ENCODE results near the gene RASSF3. TPM values are rescaled to one million over a fixed set of nuclear protein-coding genes. Genes with fewer than 3 reads are reported as not detected.

RASSF3 gene
- total RNA-seq, 1 donor from 2014 or later = 43.5 TPM

- Mint-ChIP-seq H3K36me3 (ENCODE audit: low read depth, unreplicated experiment) (peaks cover 3% of the 10 kb centered on the region), H3K27ac (ENCODE audit: unreplicated experiment) (peak overlapping the region; percentile 25), H3K27me3 (ENCODE audit: unreplicated experiment) (no peaks in the 10 kb centered on the region), H3K9me3 (ENCODE audit: unreplicated experiment) (no peaks in the 10 kb centered on the region), H3K4me1 (ENCODE audit: unreplicated experiment) (peaks cover 27% of the 10 kb centered on the region), H3K4me3 (ENCODE audit: unreplicated experiment) (no peak overlapping the region)
- DNase-seq (ENCODE audit: low spot score) = no peak
- TF ChIP-seq, protein P1, sequence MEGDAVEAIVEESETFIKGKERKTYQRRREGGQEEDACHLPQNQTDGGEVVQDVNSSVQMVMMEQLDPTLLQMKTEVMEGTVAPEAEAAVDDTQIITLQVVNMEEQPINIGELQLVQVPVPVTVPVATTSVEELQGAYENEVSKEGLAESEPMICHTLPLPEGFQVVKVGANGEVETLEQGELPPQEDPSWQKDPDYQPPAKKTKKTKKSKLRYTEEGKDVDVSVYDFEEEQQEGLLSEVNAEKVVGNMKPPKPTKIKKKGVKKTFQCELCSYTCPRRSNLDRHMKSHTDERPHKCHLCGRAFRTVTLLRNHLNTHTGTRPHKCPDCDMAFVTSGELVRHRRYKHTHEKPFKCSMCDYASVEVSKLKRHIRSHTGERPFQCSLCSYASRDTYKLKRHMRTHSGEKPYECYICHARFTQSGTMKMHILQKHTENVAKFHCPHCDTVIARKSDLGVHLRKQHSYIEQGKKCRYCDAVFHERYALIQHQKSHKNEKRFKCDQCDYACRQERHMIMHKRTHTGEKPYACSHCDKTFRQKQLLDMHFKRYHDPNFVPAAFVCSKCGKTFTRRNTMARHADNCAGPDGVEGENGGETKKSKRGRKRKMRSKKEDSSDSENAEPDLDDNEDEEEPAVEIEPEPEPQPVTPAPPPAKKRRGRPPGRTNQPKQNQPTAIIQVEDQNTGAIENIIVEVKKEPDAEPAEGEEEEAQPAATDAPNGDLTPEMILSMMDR (IDR thresholded peaks at IDR 0.05; ENCODE audit: unreplicated experiment) = no peak
Measured at GRCh38 chr12:64658892-64659481, 48.7 kb downstream of the RASSF3 start.

DNA sequence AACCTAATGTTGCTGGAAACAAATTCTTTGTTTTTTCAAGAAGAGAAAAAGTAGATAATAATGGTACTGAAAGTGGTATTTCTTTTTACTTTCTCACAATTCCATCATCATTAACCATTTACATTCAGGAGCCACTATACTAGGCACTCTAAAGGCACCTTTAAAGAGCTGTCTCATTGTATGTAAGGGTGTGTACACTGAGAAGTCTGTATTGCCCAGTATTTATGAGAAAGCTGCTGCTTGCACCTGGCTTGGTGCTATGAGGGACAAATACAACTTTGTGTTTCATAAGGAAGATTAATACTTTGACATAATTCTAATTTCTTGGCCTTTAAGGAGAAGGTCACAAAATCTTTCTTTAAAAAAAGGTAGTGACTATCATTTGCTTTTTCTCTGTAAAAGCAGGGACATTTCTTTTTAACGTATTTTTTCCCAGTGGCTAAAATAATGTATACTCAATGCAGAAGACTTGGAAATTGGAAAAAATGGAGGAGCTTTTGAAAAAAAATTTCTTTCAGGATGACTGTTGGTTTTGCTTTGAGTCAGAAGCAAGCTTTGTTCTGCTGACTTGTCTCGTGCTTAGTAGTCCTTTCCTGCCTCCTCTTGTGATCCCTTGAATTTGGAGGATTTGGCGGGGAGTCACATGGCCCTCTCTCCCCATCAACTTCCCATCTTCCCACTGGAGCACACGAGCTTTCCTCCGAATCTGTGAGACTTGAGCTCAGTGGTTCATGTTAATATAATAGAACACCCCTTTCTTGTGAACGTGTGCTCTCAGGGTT lies 50.1 kb downstream of the RASSF3 start:
- Mint-ChIP-seq H3K9me3 (ENCODE audit: unreplicated experiment) (no peaks in the 10 kb centered on the region), H3K27ac (ENCODE audit: unreplicated experiment) (peak overlapping the region; percentile 22), H3K36me3 (ENCODE audit: low read depth, unreplicated experiment) (peaks cover 3% of the 10 kb centered on the region), H3K4me3 (ENCODE audit: unreplicated experiment) (no peak overlapping the region), H3K4me1 (ENCODE audit: unreplicated experiment) (peaks cover 29% of the 10 kb centered on the region), H3K27me3 (ENCODE audit: unreplicated experiment) (no peaks in the 10 kb centered on the region)
- TF ChIP-seq, protein P1 (IDR thresholded peaks at IDR 0.05; ENCODE audit: unreplicated experiment) = no peak
- no peak for DNase-seq (ENCODE audit: low spot score)

DNA sequence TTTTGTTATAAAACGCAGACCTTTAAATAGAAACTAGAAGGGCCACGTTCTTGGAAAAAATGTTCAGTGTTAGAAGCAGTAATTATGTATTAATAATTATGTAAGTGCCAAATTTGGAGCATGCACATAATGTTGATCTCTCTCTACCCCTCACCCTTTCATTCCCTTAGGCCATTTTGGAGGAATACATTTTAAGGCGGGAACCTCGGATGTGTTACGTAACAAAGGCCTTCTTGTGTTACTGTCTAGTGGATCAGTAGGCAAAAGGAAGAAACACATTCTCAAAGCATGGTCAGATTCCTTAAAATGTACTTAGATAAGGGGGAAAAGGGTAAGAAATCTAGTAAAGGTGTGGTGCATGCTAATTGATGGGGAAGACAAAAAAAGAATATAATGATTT lies 52.7 kb downstream of the RASSF3 start:
- Mint-ChIP-seq H3K27me3 (ENCODE audit: unreplicated experiment) (no peaks in the 10 kb centered on the region), H3K4me3 (ENCODE audit: unreplicated experiment) (no peak overlapping the region), H3K4me1 (ENCODE audit: unreplicated experiment) (peaks cover 47% of the 10 kb centered on the region), H3K9me3 (ENCODE audit: unreplicated experiment) (no peaks in the 10 kb centered on the region), H3K27ac (ENCODE audit: unreplicated experiment) (no peak overlapping the region), H3K36me3 (ENCODE audit: low read depth, unreplicated experiment) (no peaks in the 10 kb centered on the region)
- DNase-seq (ENCODE audit: low spot score) = no peak
- TF ChIP-seq, protein P1 (IDR thresholded peaks at IDR 0.05; ENCODE audit: unreplicated experiment) = no peak

DNA sequence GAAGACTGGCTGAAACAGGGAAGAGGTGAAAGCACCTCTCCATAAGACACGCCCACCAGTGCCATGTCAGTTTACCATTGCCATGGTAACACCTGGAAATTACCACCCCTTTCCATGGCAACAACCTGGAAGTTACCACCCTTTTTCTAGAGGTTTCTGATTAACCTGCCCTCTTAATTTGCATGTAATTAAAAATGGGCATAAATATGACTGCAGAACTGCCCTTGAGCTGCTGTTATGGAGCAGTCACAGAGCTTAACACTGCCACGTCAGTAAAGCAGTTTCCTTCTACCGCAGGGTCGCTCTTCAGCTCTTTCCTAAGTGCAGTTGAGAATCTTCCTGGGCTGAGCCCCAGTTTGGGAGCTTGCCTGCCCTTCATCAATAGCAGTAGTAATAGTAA lies 55.2 kb downstream of the RASSF3 start:
- TF ChIP-seq, protein P1 (IDR thresholded peaks at IDR 0.05; ENCODE audit: unreplicated experiment) = no peak
- Mint-ChIP-seq H3K4me1 (ENCODE audit: unreplicated experiment) (peaks cover 63% of the 10 kb centered on the region), H3K27me3 (ENCODE audit: unreplicated experiment) (peaks cover 5% of the 10 kb centered on the region), H3K4me3 (ENCODE audit: unreplicated experiment) (no peak overlapping the region), H3K9me3 (ENCODE audit: unreplicated experiment) (no peaks in the 10 kb centered on the region), H3K27ac (ENCODE audit: unreplicated experiment) (peak overlapping the region; percentile 98), H3K36me3 (ENCODE audit: low read depth, unreplicated experiment) (no peaks in the 10 kb centered on the region)
- DNase-seq (ENCODE audit: low spot score) = peak; percentile 23
